Stimulated activated CD8-positive, alpha-beta memory T cell treated with anti-CD3 and anti-CD28 coated beads, Interleukin-15, amount 100 ng/mL, for 1 hour (primary cell): ENCODE data around the gene IQGAP1.
"Not testable (repeated sequence)": the region's sequence is repeated elsewhere in the genome, so short reads cannot be mapped to it uniquely, and the experiment has no call there.

Experiments used
- DNase-seq: peaks from one replicate; pipeline ENCODE4 v3.0.0-alpha.2; 2020; ENCODE audit warnings: low read depth

The IQGAP1 gene

DNA sequence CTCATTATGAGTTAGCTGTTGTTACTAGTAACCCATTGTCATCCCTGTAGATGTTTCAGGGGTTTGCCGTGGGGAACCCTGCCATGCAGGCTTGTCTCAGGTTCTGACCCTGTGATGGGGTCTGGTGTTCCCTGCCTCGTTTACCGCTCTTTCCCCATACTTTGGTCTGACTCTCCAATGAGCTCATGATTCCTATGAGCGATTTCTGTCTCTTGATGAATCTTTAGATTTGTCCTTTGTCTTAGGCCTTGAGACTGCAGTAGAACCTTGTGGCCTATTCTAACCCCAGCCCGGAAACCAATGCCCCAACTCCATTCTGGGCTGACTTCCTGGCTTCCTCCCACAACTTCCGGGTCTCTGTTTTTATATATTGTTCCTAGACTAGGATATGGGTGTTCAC, 11.3 kb upstream of the IQGAP1 start:
- DNase-seq, result no peak

GRCh38 chr15:90379263-90379662, 8.8 kb upstream of the IQGAP1 start:
- no peak for DNase-seq

DNA sequence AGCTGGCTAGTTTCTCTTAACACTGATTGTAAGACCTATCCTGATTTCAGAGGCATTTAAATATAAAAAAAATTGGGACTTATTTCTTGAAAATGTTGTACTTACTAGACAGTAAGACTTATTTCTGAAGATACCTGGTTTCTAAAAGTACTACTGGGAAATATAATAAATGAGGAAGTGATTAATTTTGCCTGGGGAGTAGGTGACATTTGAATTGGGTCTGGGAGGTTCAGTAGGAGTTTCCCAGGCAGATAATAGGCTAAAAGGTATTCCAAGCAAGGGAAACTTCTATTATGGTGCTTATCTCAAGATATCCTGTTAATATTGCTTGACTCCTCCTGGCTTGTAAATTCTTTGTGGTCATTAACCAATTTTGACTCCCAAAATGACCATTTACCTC, 6.5 kb upstream of the IQGAP1 start:
- no peak for DNase-seq

DNA sequence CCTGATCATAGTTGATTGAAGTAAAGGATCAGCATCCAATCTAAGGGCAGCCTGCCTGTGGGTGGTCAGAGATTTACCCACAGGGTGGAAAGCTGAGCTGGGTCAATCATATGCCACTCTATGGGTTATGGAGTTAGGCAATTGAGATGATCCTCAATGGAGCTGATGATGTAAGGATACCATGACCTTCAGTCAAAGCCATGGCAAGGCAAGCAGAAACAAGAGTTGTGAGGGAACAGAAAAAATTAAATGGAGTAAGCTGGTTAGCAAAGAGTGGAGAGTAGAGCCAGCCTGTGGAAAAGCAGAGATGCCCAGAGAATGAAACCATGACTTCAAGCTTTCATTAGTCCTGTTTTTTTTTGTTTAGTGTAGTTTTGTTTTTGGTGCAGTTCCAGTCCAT, 5.7 kb upstream of the IQGAP1 start:
- no peak for DNase-seq

DNA sequence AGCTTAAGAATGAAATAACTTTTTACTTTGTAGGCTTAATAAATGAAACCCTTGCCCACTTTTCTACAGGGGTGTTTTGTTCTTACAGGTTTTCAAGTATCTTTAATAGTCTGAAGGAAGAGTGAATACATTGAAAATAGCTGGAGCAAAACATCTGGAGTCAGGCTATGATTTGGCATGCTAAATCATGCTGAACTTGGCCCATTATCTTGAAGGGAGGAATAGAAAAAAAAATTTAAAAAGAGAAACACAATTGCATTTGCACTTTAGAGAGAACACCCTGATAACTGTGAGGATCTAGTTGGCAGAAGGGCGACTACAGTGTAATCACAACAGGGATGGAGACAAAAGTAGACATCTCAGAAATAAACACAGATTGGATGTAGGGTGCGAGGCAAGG, 1.8 kb upstream of the IQGAP1 start:
- no peak for DNase-seq

- DNase-seq, result peak; percentile 14
Measured at GRCh38 chr15:90388462-90389380, 679 bp downstream of the IQGAP1 start.

DNA sequence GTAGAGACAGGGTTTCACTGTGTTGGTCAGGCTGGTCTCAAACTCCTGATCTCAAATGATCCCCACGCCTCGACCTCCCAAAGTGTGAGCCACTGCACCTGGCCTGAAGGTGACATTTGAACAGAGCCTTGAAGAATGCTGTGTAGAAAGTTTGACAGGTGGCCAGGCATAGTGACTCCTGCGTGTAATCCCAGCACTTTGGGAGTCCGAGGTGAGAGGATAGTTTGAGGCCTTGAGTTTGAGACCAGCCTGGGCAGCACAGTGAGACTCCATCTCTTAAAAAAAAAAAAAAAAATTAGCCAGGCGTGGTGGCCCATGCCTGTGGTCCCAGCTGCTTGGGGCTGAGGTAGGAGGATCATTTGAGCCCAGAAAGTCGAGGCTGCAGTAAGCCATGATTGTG, 1.5 kb downstream of the IQGAP1 start:
- DNase-seq, result no peak

DNA sequence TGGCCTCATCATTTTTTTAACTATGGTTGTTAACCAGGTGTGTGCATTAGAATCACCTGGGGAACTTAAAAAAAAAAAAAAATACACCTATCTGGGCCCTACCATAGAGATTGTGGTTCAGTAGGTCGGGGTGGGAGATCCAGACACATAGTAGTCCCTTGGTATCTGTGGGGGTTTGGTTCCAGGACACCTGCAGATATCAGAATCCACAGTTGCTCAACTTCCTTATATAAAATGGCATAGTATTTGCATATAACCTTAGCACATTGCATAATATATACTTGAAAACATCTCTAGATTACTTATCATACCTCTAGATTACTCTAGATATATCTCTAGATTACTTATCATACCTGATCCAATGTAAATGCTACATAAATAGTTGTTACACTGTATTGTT, 5.0 kb downstream of the IQGAP1 start:
- DNase-seq, result no peak

- DNase-seq, result no peak
Measured at GRCh38 chr15:90394074-90394473, 6.0 kb downstream of the IQGAP1 start.

DNA sequence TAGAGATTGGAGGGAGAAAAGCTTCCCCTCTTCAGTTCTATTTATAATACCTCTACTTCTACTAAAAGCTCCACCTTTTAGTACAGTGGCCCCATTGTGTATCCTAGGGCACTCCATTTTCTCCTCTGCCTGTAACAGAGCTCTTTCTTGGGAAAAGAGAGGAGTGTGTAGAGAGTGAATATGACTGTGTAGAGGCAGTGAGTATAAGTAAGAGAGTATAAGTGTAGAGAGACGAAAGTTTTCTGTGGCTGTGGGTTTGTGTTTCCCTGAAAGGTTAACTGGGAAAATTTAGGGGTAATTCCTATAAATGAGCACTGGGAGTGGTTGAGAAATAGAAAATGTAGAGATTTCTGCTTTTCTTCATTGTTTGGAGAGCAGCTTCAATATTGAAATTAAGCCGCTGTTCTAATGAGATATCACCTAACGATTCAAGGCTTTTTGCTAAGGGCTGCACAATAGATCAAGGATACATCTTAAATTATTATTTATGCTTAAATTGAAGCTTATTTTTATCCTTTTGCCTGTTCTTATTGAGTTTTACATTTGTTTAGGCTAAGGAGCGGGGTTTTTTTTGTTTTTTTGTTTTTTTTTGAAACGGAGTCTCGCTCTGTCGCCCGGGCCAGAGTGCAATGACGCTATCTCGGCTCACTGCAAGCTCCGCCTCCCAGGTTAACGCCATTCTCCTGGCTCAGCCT, 6.9 kb downstream of the IQGAP1 start:
- no peak for DNase-seq

DNA sequence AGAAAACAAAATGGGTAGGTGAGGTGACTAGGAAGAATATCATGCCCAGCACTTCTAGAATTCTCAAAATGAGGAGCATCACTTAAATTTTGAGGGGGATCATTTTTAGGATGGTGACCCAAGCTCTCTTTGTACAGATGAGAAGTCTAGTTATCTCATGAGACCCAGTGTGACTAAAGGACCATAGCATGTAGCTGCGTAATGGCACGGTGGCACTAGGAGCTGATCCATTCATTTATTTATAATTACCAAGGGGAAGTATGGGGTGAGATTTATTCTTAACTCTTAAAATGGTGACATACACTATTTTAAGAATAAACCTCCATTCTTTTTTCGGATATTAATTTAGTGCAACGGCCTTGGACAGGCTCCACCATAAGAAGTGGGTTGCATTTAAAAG, 8.3 kb downstream of the IQGAP1 start:
- no peak for DNase-seq

GRCh38 chr15:90400005-90400758, 12.1 kb downstream of the IQGAP1 start:
- no peak for DNase-seq

DNA sequence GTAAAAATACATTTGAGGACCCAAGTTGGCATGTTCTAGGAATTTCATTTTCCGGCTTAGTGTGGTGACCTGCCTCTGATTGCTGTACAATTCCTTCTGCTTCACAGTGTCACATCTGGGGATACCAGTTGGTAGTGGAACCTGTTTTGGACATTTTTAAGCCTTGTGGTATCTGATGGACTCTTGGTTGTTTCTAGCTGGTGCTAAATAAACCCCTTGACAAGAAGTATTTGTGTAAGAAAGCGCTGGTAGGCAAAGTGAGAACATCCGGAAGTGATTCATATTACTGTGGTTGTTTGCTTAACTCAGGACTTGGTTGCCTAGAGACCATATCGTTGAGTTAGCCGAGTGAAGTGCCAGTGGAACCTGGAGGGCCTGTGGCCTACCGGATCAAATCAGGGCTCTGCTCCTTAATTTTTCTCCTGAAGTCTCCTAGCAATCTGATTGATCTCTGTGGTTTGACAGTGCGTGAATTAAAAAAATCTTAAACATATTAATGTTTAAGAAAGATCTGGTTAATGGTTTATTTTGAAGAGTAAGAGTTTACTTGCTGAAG, 12.8 kb downstream of the IQGAP1 start:
- DNase-seq, result peak; percentile 36

GRCh38 chr15:90401495-90401894, 13.5 kb downstream of the IQGAP1 start:
- DNase-seq, result no peak

- DNase-seq, result no peak
Measured at GRCh38 chr15:90402223-90402622, 14.2 kb downstream of the IQGAP1 start.

GRCh38 chr15:90402767-90403166, 14.7 kb downstream of the IQGAP1 start:
- DNase-seq, result no peak

DNA sequence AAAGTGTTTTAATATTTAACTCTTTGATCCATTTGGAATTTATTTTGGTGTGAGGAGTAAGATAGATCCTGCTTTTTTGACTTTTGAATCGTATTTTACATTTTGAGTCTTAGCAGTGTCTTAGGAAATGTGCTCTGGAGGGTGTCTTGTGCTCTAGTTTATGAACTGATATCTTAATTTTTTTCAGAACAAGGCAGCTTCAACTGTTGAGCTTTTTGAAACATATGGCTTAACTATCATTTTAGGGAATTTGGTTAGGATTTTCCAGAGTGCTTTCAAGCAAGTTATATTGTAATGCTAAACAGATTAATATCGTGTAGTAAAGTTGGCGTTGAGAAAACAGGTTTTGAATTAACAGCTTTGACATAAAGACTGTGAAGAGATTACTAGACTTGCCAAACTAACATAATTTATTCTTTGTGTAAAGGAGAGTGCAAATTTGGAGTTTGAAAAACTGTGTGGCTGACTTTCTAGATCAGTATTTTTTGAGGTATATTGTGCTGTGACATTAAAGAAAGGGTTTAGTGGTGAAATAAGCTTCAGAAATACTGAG, 17.1 kb downstream of the IQGAP1 start:
- DNase-seq, result no peak

DNA sequence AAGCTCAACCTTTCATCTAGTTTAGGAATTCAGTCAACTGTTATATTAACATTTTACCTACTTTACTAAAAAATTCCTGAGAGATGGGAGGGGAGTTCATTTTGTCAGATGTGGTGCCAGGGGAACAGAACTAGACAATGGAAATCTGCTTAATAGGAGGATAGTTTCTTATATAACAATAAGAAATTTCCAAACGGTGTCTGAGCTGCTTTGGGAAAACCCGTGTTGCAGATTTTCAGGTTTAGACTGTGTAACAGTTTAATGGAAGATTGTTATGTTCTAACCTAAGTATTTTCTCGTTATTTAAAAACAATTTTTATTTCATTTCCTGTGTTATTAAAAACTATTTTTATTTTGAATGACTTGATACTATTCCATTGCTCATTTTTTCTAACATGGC, 19.3 kb downstream of the IQGAP1 start:
- DNase-seq, result no peak

DNA sequence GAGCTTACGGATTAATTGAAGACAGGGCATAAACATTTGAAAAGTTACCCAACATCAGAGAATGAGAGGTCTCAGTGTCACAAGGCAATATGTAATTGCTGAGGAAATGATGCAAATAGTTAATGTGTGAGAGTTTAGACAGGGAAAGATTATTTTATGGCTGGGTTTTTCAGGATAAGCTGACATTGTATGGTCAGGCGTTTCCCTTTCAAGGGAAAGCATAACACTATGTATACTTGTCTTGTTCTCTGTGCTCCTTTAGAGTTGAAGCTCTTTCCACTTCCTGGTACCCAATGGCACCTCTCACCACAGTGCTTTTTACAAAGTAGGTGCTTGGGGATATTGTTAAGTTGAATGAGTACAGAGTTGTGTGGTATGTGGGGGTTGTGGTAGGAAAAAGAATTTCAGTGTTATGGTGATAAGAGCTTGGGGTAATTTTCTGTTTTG, 19.9 kb downstream of the IQGAP1 start:
- DNase-seq, result no peak

- DNase-seq, result no peak
Measured at GRCh38 chr15:90408657-90409056, 20.6 kb downstream of the IQGAP1 start.

- DNase-seq, result not testable (repeated sequence)
Measured at GRCh38 chr15:90409587-90409986, 21.5 kb downstream of the IQGAP1 start.

GRCh38 chr15:90410316-90410715, 22.3 kb downstream of the IQGAP1 start:
- not testable (repeated sequence) for DNase-seq
